GM18511 (cell line): ENCODE results near the gene PGK1.

Source experiments
- ATAC-seq: cut with Tn5 transposase; IDR thresholded peaks from one replicate; pipeline ENCODE4 v1.9.1; 2021; ENCODE audit warnings: mild to moderate bottlenecking, moderate library complexity; ENCODE audit not compliant: unreplicated experiment

PGK1 gene

GRCh38 chrX:78165425-78165824, 61.4 kb downstream of the PGK1 start:
- no peak for ATAC-seq

DNA sequence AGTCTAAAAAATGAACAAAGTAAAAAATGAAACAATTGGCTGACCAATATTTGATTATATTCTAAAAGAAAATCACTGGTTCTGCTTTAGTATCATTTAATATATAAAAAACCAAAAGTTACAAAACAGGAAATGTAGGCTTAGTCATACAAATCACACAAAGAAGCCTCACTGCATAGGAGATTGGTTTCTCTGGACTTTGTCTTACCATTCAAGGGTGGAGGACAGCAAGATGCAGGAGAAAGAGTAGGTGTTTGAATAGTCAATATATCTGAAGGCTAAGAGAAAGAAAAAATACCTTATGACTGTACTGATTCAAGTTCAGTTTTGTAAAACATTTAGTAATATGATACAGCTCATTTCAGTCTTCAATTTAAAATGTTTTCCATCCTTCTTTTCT, 64.0 kb downstream of the PGK1 start:
- ATAC-seq = no peak
